Upper lobe of right lung (tissue), 1 donor: Measurements from ENCODE around the gene CNTNAP2. TPM values are rescaled to one million over a fixed set of nuclear protein-coding genes. Genes with fewer than 3 reads are reported as not detected.

Experiments
- ATAC-seq: fragments of 200-7000 bp; cut with Tn5 transposase; one replicate; pipeline ENCODE4 v1.9.1; 2020; ENCODE audit warnings: mild to moderate bottlenecking, moderate library complexity
- DNase-seq: peaks from one replicate; pipeline ENCODE4 v3.0.0-alpha.2; 2020
- H3K27ac ChIP-seq: fragments of 200-600 bp; one replicate; pipeline ENCODE4 v1.8.0; 2022
- H3K27me3 ChIP-seq: fragments of 200-600 bp; one replicate; pipeline ENCODE4 v1.8.0; 2022; ENCODE audit warnings: mild to moderate bottlenecking
- H3K36me3 ChIP-seq: fragments of 200-600 bp; one replicate; pipeline ENCODE4 v1.8.0; 2022
- H3K4me1 ChIP-seq: fragments of 200-600 bp; one replicate; pipeline ENCODE4 v1.8.0; 2022
- H3K4me3 ChIP-seq: fragments of 200-600 bp; one replicate; pipeline ENCODE4 v1.8.0; 2022; ENCODE audit warnings: mild to moderate bottlenecking
- H3K9me3 ChIP-seq: fragments of 200-600 bp; one replicate; pipeline ENCODE4 v1.8.0; 2022
- intact Hi-C: fragments of 100-400 bp; cut with DNase I; formaldehyde crosslinking; loops from one replicate; pipeline ENCODE4 v1.11.0; 2022
- total RNA-seq: library from RNA; stranded (reverse); fragmentation: NEBNext Ultra II Directional; extraction: Animal tissue kit (Norgen Biotek cat#: 25700); gene quantifications from one replicate; pipeline ENCODE4 v1.2.1, GENCODE V29; 2021
- TF ChIP-seq, protein P1 (sequence below): fragments of 200-600 bp; IDR thresholded peaks from one replicate; pipeline ENCODE4 v1.8.0; 2022; ENCODE audit warnings: antibody characterized with exemption
- donor health status: DM: no; HTN: yes; CAD: no; lungs with severe emphysema.

Gene CNTNAP2
- total RNA-seq, 1 donor from 2014 or later: 0.41 TPM

DNA sequence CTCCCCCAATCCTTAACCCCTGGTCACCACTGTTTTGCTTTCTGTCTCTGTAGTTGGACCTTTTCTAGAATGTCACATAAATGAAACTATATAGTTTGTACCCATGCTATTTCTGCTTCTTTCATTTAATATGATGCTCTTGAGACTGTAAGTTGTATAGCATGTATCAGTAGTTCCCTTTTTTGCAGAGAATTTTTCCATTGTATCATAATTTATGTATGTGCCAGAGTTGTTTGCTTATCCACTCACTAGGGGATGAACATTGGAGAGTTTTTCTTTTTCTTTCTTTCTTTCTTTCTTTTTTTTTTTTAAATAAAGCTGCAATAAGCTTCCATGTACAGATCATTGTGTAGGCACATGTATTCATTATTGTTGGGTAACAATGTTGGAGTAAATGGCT, 544.8 kb downstream of the CNTNAP2 start:
- TF ChIP-seq, protein P1, sequence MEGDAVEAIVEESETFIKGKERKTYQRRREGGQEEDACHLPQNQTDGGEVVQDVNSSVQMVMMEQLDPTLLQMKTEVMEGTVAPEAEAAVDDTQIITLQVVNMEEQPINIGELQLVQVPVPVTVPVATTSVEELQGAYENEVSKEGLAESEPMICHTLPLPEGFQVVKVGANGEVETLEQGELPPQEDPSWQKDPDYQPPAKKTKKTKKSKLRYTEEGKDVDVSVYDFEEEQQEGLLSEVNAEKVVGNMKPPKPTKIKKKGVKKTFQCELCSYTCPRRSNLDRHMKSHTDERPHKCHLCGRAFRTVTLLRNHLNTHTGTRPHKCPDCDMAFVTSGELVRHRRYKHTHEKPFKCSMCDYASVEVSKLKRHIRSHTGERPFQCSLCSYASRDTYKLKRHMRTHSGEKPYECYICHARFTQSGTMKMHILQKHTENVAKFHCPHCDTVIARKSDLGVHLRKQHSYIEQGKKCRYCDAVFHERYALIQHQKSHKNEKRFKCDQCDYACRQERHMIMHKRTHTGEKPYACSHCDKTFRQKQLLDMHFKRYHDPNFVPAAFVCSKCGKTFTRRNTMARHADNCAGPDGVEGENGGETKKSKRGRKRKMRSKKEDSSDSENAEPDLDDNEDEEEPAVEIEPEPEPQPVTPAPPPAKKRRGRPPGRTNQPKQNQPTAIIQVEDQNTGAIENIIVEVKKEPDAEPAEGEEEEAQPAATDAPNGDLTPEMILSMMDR: no peak
- ATAC-seq: no peak

DNA sequence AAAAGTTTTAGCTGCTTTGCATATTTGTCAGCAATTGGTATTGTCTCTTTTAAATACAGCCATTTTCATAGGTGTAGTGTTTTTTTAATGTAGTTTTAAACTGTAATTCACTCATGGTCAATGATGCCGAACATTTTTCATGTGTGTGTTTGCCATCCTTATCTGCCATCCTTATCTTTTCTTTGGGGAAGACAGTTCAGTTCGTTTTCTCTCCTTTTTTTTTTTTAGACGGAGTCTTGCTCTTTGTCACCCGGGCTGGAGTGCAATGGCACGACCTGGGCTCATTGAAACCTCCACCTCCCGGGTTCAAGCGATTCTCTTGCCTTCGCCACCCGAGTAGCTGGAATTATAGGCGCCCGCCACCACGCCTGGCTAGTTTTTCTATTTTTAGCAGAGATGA, 545.3 kb downstream of the CNTNAP2 start:
- intact Hi-C loops: no loop called here
- no peaks in the 10 kb centered on the region for H3K36me3 ChIP-seq
- H3K4me3 ChIP-seq: no peak overlapping the region
- no peaks in the 10 kb centered on the region for H3K4me1 ChIP-seq
- ATAC-seq (no peak), DNase-seq (no peak)
- no peak overlapping the region for H3K27ac ChIP-seq
- TF ChIP-seq, protein P1: no peak
- no peaks in the 10 kb centered on the region for H3K27me3 ChIP-seq
- H3K9me3 ChIP-seq: no peaks in the 10 kb centered on the region

More for the DNA sequence above, 544.8 kb downstream of the CNTNAP2 start:
- no peaks in the 10 kb centered on the region for H3K4me1 ChIP-seq
- DNase-seq: no peak
- no peaks in the 10 kb centered on the region for H3K36me3 ChIP-seq
- no peak overlapping the region for H3K27ac ChIP-seq
- intact Hi-C loops: no loop called here
- H3K9me3 ChIP-seq: no peaks in the 10 kb centered on the region
- H3K4me3 ChIP-seq: no peak overlapping the region
- no peaks in the 10 kb centered on the region for H3K27me3 ChIP-seq

DNA sequence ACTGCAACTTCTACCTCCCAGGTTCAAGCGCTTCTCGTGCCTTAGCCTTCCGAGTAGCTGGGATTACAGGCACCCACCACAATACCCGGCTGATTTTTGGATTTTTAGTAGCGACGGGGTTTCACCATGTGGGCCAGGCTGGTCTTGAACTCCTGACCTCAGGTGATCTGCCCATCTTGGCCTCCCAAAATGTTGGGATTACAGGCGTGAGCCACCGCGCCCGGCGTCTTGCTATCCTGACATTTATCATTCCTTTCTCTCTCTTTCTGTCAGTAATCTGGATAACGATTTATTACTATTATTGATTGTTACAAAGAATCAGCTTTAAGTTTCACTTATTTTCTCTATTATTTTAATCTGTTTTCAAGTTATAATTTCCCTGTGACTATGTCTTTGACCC, 548.4 kb downstream of the CNTNAP2 start:
- Histone ChIP-seq H3K4me1 (no peaks in the 10 kb centered on the region), H3K27ac (no peak overlapping the region), H3K4me3 (no peak overlapping the region), H3K9me3 (no peaks in the 10 kb centered on the region), H3K36me3 (no peaks in the 10 kb centered on the region), H3K27me3 (no peaks in the 10 kb centered on the region)
- TF ChIP-seq, protein P1: no peak
- ATAC-seq (no peak), DNase-seq (no peak)
- intact Hi-C loops: no loop called here

DNA sequence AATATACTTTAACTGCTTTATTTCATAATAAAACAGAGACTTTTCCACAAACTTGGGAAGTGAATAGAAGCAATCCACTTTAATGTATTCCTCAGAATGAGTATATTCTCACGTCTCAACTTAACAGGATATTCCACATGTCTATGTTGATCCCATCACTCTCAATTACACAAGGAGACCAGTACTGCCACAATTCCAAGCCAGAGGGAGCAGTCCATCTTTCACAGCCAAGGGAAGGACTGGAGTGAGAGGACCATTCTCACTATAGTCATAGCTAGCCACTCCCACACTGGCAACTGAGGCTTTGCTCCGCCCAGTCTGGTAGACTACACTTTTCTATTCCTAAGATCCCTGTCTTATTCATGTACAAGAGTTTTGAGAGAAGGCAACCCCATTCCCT, 553.9 kb downstream of the CNTNAP2 start:
- Histone ChIP-seq H3K27me3 (no peaks in the 10 kb centered on the region), H3K36me3 (no peaks in the 10 kb centered on the region), H3K4me3 (no peak overlapping the region), H3K9me3 (no peaks in the 10 kb centered on the region), H3K27ac (no peak overlapping the region), H3K4me1 (no peaks in the 10 kb centered on the region)
- no peak for DNase-seq
- TF ChIP-seq, protein P1: no peak
- intact Hi-C loops: no loop called here
- ATAC-seq: no peak

DNA sequence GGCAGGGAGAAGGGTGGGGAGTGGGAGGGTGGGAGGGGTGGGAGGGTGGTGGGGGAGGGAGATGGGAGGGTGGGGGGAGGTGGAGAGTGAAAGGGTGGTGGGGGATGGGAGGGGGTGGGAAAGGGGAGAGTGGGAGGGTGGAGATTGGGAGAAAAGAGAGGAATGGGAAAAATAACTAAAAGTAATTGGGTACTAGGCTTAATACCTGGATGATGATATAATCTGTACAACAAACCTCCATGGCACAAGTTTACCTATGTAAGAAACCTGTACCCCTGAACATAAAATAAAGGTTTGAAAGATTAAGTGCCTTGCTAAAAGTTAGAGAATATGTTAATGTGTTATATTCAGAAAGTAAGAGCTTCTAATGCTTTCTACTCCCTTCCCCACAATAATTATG, 564.9 kb downstream of the CNTNAP2 start:
- no peak for ATAC-seq
- H3K9me3 ChIP-seq: no peaks in the 10 kb centered on the region

More for the DNA sequence above, 564.9 kb downstream of the CNTNAP2 start:
- no peak overlapping the region for H3K27ac ChIP-seq
- intact Hi-C loops: no loop called here
- no peak overlapping the region for H3K4me3 ChIP-seq
- no peak for DNase-seq
- no peaks in the 10 kb centered on the region for H3K27me3 ChIP-seq
- H3K4me1 ChIP-seq: no peaks in the 10 kb centered on the region
- H3K36me3 ChIP-seq: no peaks in the 10 kb centered on the region
- TF ChIP-seq, protein P1: no peak
